Measurements from ENCODE around the gene DACH1. TPM values are rescaled to one million over a fixed set of nuclear protein-coding genes. Genes with fewer than 3 reads are reported as not detected.

DACH1 gene
- total RNA-seq, 1 experiment from 2014 or later = 0.02 TPM

DNA sequence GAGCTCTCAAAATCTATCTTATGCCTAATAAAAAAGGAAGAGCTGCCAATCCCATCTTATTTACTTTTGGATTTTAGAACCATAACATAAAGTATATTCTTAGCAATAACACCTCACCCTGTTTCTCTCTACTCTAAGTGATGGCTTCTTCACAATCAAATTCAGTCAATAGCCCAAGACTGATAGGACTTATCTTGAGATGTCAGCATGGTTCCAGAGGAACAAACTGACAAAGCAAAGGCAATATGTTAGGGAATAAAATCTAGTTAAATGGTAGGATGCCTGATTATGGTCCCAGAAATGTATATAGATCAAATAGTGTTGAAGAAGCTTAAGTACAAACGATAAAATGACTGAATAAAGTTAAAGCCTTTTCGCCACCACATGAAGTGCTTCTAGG, 36.3 kb downstream of the DACH1 start:
- DNase-seq (ENCODE audit: extremely low read depth, low read depth) = no peak

GRCh38 chr13:71830323-71830722, 36.7 kb downstream of the DACH1 start:
- DNase-seq (ENCODE audit: extremely low read depth, low read depth) = no peak

DNA sequence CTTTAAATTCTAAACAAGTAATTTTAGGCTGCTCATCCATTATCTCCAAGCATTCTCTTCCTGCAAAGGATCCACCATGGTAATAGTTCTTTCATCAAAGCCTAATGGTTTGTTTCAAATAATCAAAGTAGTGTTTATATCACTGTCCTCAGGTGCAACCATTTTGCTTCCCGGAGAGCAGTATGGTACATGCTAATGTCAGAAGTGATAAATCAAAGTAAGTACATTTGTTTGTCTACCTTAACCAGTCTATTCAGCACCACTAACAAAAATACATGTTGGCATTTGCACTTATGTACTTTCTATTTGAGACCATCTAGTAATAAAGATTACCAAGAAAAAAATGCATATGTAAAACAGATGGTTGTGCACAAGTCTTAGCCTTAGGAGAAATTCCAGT, 37.5 kb downstream of the DACH1 start:
- no peak for DNase-seq (ENCODE audit: extremely low read depth, low read depth)

DNA sequence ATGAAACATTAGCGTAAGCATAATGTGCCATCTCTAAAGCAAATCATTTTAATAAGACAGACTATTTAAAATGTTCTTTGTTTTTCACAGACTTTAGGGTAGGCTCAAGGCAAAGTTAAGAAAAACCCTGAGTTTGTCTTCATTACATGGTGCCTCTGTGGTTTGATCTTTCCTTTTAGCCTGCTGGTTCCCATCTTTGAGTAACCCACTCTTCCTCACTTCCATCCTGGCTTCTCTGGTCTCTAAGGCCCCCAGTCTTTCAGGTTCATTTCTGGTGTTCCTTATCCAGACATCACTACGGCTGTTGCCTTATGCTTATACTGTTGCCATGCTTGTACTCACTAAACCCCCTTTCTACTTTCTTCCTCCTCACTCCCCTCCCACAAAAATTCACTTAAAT, 38.4 kb downstream of the DACH1 start:
- DNase-seq (ENCODE audit: extremely low read depth, low read depth) = no peak

DNA sequence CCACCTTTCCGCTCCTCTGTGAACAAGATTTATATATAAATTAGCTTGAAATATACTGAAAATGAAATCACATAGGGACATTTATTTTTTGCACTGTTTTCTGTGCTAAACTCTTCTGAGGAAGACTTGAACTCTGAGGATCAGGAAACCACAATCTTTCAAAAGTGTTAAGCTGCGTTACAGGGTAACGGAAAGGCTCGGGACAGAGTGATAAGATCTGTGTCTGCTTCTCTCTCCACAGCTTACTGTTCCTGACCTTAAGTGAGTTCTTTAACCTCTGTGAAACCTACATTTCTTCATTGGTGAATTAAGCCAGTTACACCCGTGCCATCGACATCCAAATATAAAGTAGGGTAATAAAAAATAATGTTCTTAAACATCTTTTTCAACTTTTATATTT, 38.9 kb downstream of the DACH1 start:
- no peak for DNase-seq (ENCODE audit: extremely low read depth, low read depth)

DNA sequence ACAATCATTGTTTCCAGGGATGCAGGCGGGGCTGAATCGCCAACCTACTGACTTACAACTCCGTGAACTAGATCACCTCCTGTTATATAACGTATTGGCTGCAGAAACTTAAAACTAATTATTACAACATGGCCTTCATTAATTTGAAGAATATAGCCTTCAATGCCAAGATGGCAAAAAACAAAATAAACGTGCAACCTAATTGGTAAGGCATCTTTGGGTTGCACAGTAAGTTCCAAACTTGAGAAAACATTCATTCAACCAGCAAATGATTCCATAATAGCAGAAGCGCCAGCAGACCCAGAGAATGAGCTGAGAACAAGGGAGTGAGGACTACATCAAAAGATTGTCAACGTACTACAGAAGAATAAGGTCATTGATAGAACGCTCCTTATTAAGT, 39.8 kb downstream of the DACH1 start:
- no peak for DNase-seq (ENCODE audit: extremely low read depth, low read depth)

- DNase-seq (ENCODE audit: extremely low read depth, low read depth) = no peak
Measured at GRCh38 chr13:71820699-71821098, 46.3 kb downstream of the DACH1 start.

GRCh38 chr13:71817335-71817734, 49.7 kb downstream of the DACH1 start:
- DNase-seq (ENCODE audit: extremely low read depth, low read depth) = no peak

DNA sequence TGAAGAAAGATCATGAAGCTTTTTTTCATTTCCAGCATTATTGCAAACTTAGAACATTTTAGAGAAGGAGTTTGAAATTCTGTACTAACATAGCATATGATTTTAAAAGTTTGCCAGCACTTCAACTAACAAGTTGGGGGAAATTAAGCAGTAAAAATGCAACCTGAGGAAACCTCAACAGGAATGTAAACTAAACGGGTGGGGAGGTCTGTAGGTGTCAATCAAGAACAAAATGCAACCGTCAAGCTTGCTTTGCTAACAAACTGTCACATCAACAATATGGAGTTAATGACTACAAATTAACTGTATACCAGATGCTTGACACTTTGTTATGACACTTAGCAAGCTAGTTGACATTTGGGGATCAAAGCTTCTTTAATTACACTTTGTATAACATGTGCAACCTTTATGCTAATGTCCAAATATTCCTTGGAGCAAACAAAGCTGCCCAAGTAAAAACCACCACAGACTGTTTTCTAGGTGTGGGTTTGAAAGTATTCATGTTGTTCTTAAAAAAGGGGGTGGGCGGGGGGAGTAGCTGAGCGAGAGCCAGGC, 52.1 kb downstream of the DACH1 start:
- DNase-seq (ENCODE audit: extremely low read depth, low read depth) = no peak

- no peak for DNase-seq (ENCODE audit: extremely low read depth, low read depth)
Measured at GRCh38 chr13:71813187-71813586, 53.8 kb downstream of the DACH1 start.

DNA sequence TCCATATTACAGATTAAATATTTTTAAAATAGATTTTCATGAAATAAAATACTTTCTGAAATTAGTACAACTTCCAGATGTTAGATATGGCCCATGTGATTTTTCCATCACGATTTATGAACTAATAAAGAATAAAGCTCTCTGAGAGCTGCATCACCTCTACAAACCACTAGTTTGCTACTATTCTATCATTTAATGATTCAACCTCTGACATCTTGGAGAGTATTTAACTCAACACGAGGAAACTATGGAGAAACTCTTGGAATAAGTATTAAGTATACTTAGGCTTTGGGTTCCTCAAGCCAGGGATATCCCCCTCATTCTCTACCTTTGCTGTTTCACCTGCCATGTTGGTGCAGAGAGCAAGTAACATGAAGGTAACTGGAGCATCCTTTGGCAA, 55.7 kb downstream of the DACH1 start:
- DNase-seq (ENCODE audit: extremely low read depth, low read depth) = no peak

- no peak for DNase-seq (ENCODE audit: extremely low read depth, low read depth)
Measured at GRCh38 chr13:71808708-71809107, 58.3 kb downstream of the DACH1 start.

DNA sequence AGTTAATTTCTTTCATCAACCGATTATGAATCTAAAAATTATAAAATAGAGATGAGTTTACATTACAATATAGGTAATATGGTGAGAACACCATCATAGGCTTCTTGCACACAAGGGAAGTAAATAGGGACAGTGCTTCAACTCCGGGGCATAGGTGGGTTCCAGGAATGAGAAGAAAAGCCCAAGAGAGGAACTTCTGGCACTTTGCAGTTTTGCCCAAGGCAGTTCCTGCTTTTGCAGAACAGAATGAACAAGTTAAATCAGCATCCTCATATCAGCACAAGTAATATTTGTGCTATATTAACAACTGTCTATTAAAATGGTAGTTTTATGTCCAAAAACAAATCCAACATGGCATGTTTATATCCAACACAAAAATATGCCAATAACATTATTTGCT, 60.1 kb downstream of the DACH1 start:
- DNase-seq (ENCODE audit: extremely low read depth, low read depth) = no peak

DNA sequence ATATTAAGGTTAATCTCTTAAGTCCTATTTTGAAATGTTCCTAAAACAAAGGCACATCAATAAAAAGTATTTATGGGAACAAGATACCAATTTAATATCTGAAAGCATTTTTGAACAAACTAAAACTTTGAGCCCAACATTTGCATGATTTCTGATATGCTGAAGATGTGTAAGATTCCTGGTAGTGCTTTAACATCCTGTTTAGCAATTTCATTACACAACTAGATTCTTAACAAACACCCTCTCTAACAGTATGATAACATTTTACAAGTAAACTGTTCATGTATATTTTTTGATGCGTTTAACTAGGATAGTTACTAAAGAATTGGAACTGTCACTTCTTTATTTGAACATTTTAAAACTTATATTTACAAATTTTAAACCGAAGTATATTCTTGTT, 63.9 kb downstream of the DACH1 start:
- DNase-seq (ENCODE audit: extremely low read depth, low read depth) = no peak

DNA sequence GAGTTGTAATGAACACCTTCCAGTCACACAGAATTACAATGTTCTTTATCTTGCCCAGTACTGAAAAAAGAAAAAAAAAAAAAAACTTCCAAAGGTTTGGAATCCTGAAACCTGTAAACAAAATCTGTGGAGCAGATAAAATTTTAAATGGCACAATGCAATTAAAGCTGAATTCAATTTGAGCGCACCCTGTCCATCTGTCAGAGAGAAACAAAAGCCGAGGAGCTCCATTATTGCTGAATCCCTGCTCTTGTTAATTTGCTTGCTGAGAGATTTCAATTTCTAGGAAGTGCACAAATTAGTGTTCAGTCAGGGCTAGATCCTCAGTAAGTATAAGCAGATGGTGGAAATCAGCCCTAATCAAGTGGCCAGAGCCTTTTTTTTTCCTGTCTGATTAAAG, 65.2 kb downstream of the DACH1 start:
- DNase-seq (ENCODE audit: extremely low read depth, low read depth) = no peak

- no peak for DNase-seq (ENCODE audit: extremely low read depth, low read depth)
Measured at GRCh38 chr13:71801165-71801760, 65.7 kb downstream of the DACH1 start.

DNA sequence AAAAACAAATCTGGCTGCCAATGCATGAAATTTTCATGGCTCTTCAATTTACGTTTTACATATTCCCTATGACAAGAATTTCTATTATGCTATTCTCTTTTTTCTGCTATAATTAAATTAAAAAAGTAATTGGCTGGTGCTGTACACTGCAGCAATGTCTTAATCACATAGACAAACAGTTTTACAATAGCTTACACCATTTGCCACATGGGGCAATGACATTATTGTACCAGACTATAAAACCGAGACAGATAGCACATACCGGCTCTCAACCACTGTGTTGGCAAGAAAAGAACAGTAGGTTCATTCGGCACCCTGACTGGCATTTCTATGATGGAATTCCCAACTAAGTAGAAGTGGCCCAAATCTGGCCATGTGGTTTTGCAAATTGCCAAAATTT, 67.7 kb downstream of the DACH1 start:
- no peak for DNase-seq (ENCODE audit: extremely low read depth, low read depth)

DNA sequence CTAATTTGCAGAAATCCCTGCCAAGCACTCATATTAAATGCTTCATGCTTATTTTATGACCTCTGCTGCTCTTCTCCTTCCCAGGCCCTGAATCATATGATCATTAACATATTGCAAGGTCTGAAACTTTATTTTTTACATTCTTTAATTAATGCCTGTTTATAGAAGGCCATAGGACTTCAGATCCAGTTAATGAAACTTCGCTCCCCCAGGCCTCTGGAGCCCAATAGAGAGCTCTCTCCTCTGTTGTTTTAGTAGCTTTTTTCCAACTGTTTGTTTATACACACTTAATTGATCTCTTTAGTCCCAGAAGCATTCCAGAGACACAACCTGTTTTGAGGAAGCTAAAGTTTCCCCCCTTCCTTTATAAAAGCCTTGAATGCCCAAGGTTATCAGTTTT, 68.3 kb downstream of the DACH1 start:
- no peak for DNase-seq (ENCODE audit: extremely low read depth, low read depth)

- no peak for DNase-seq (ENCODE audit: extremely low read depth, low read depth)
Measured at GRCh38 chr13:71797517-71797916, 69.5 kb downstream of the DACH1 start.

DNA sequence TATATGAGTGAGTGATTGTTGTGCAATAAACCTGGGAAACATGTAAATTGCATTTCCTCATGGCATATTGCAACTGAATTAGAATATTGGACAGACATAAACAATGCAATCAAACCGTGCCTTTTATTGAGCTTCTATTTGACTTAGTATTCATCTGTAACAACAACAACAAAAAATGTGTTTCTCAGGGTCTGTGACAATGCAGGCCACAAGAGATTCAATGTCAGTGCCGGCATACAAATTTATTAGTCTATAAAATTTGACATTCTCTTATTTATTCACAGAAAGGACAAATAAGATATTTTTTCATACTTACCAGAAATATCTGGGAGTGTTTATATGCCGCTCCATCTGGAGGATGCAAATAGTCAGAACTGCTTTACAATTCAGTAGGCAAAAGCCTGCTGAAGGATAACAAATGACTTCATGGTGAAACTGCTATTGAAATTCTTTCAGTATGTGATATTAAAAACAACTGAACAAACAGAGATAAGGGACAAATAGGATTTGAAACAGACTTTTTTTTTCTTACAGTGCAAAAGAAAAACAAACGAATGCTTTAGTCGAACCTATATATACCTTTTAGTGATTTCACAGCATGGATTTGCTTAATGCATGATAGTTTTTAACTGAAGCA, 77.2 kb downstream of the DACH1 start:
- no peak for DNase-seq (ENCODE audit: extremely low read depth, low read depth)

- DNase-seq (ENCODE audit: extremely low read depth, low read depth) = no peak
Measured at GRCh38 chr13:71789037-71789436, 78.0 kb downstream of the DACH1 start.

GRCh38 chr13:71787414-71787813, 79.6 kb downstream of the DACH1 start:
- no peak for DNase-seq (ENCODE audit: extremely low read depth, low read depth)

- no peak for DNase-seq (ENCODE audit: extremely low read depth, low read depth)
Measured at GRCh38 chr13:71786875-71787274, 80.1 kb downstream of the DACH1 start.

Data from NCI-H460 (cell line).